Measurements from ENCODE around the gene ARHGAP4.
A peak's percentile ranks its signal among the peaks of the same experiment; 100 is the strongest.

Gene ARHGAP4

DNA sequence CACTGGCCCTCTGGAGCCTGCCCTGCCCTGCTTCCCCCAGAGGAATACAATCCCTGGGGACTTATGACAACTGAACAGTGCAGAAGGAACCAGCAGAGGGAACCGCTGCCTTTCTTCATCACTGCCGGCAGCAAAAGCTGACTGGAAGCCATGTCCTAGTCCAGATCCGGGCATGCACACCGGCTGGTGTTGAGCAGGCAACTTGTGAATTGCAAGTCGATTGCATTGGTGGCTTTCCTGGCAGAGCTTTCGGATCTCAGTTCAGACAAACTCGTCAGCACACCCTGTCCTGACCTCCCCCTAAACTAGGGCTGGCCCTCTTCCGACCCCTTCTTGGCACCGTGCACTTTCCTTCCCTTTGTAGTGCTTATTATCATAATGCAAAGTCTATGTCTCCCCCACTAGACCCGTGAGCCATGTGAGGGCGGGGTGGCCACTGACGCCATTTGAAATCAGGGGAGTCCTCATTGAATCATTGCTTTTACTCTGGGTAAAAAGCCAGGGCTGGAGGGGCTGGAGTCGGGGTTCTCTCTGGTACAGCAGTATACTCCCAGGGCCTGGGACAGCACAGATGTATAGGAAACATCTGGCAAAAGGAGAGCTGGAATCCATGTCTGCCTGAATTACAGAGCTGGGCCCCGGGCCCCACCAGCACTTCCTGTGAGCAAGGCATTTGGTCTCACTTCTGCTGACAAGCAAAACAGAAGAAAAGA, 1.8 kb downstream of the ARHGAP4 start:
- peak; percentile 98 for FAIRE-seq

DNA sequence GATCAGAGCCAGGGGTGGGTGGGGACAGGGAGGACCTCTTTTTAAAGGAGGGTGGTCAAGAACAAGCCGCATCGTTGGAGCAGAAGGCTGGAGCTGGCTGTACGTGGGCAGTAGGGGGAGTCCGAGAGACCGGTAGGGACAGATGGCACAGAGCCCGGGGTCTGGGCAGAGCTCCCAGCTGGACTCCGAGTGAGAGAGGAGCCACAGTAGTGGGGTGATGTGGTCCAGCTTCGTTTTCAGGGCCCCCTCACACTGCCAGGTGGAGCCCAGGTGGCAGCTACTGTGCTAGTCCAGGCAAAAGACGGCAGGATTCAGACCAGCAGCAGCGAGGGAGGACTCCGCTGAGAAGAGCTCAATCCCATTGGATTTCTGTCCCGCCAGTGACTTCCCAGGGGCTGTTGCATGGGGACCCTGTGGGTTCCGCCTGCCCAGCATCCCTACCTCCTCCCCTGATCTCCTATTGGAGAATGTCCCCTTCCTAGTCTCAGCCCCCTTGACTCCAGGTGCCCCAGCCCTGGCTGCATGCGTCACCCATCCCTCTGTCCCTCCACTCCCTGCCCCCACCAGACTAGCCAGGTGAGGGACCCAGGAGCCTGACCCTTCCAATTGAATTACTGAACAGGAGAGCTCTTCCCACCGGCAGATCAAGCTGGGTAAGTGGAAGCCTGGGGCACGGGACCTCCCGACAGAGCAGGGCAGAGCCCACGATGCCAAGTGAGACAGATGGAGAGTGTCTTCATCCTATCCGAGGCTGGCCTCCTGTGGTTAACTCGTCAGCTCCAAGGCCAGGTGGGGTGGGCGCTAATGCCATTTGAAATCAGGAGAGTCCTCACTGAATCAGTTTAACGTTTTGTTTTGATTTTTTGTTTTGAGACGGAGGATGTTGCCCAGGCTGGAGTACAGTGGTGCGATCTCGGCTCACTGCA, 2.9 kb downstream of the ARHGAP4 start:
- DNase-seq (ENCODE audit: insufficient read length, low spot score) (no peak), FAIRE-seq (peak; percentile 94)
- TF ChIP-seq POU2F2 (IDR thresholded peaks at IDR 0.05; ENCODE audit: low read depth, low read length) (no peak), POLR2AphosphoS5 (IDR thresholded peaks at IDR 0.05; ENCODE audit: low read depth, low read length) (no peak), PAX5 (IDR thresholded peaks at IDR 0.05; ENCODE audit: insufficient read depth, low read length, severe bottlenecking) (no peak), SPI1 (IDR thresholded peaks at IDR 0.05; ENCODE audit: low read depth, low read length) (no peak), TAF1 (IDR thresholded peaks at IDR 0.05; ENCODE audit: low read depth, low read length) (no peak), POLR2A (IDR thresholded peaks at IDR 0.05; ENCODE audit: low read depth, low read length) (no peak)

More for the DNA sequence above, 1.8 kb downstream of the ARHGAP4 start:
- TF ChIP-seq TAF1 (IDR thresholded peaks at IDR 0.05; ENCODE audit: low read depth, low read length) (no peak), SPI1 (IDR thresholded peaks at IDR 0.05; ENCODE audit: low read depth, low read length) (peak; percentile 33)
- no peak for DNase-seq (ENCODE audit: insufficient read length, low spot score)

DNA sequence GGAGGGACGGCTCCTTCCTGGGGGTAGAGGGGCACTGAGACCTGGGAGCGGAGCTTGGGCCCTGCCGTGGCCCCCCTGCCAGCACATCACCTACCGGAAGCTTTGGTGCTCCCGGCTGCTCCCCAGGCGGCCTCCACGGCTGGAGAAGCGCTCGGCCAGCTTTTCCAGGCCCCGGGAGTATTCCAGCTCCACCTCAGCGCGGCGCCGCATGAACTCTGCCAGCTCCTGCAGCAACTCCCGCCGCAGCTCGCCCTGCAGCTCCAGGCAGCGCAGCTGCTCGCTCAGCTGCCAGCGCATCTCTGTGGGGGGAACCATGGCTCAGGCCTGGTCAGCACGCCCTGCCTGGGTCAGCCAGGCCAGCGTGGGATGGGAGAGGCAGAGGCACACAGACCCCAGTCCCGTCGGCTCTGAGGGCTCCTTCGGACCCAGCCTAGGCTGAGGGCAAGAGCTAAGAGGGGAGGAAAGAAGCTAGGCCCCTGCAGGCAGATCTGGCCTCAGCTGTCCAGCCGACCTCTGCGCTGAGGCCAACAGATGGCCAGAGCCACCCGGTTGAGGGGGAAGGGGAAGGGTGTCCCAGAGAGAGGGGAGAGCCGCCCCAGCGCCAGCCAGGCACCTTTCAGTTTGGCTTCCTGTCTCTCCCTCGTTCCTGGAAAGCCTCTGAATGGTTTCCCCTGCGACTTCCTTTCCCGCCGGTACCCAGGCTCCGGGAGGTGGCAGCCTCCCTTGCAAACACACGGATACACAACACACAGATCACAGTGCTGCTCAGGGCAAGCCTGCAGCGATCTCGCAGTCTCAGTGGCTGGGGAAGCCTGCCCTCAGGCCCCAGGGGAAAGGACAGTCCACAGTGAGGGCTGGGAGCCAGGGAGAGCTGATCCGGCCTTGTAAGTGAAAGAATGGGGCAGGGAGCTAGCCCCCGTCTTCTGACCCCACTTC, 4.3 kb downstream of the ARHGAP4 start:
- peak; percentile 13 for FAIRE-seq
- DNase-seq (ENCODE audit: insufficient read length, low spot score), result no peak
- no peak for TF ChIP-seq TAF1 (IDR thresholded peaks at IDR 0.05; ENCODE audit: low read depth, low read length)
- no peak for TF ChIP-seq POLR2A (IDR thresholded peaks at IDR 0.05; ENCODE audit: low read depth, low read length)
- no peak for TF ChIP-seq SPI1 (IDR thresholded peaks at IDR 0.05; ENCODE audit: low read depth, low read length)
- no peak for TF ChIP-seq PAX5 (IDR thresholded peaks at IDR 0.05; ENCODE audit: insufficient read depth, low read length, severe bottlenecking)
- TF ChIP-seq POU2F2 (IDR thresholded peaks at IDR 0.05; ENCODE audit: low read depth, low read length), result no peak

DNA sequence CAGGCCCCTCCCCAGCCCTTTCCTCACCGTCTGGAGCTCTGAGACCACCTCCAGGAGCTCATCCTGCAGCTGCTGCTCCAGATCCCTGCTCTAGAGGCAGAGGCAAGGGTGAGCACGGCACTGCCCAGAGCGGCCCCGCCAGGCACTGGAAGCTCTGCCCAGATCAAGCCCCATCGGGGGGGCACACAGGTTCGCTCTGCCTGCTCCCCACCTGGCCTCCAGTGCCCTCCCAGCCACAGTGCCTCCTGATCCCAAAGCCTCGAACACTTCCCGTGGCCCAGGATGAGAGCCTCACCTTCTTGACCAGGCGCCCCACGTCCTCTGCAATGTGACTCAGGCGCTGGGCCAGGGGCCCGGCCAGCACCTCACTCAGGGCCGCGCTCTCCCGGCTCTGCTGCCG, 5.0 kb downstream of the ARHGAP4 start:
- no peak for TF ChIP-seq POLR2A (IDR thresholded peaks at IDR 0.05; ENCODE audit: low read depth, low read length)
- TF ChIP-seq SPI1 (IDR thresholded peaks at IDR 0.05; ENCODE audit: low read depth, low read length), result no peak
- no peak for TF ChIP-seq PAX5 (IDR thresholded peaks at IDR 0.05; ENCODE audit: insufficient read depth, low read length, severe bottlenecking)
- TF ChIP-seq POLR2AphosphoS5 (IDR thresholded peaks at IDR 0.05; ENCODE audit: low read depth, low read length), result no peak
- no peak for TF ChIP-seq TAF1 (IDR thresholded peaks at IDR 0.05; ENCODE audit: low read depth, low read length)
- TF ChIP-seq POU2F2 (IDR thresholded peaks at IDR 0.05; ENCODE audit: low read depth, low read length), result no peak
- DNase-seq (ENCODE audit: insufficient read length, low spot score) (no peak), FAIRE-seq (no peak)

DNA sequence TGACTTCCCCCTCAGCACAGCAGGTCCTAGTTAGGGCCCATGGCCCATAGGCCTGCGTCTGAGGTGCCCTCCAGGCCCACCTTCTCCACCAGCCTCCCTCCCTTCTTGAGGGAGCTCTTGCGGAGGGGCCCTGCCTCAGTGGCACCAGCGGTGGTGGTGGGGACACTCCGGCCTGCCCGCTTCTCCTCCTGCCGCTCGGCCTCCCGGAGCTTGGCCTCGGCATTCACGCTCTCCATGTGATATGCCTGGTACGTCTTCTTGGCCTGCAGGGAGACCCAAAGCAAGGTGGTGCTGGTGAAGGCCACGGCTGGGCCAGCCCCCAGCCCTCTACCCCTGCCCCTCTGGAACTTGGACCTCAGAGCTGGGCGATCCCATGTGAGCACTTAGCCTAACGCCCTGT, 5.5 kb downstream of the ARHGAP4 start:
- no peak for DNase-seq (ENCODE audit: insufficient read length, low spot score)
- TF ChIP-seq PAX5 (IDR thresholded peaks at IDR 0.05; ENCODE audit: insufficient read depth, low read length, severe bottlenecking) (no peak), POLR2AphosphoS5 (IDR thresholded peaks at IDR 0.05; ENCODE audit: low read depth, low read length) (no peak), POU2F2 (IDR thresholded peaks at IDR 0.05; ENCODE audit: low read depth, low read length) (no peak), POLR2A (IDR thresholded peaks at IDR 0.05; ENCODE audit: low read depth, low read length) (no peak), SPI1 (IDR thresholded peaks at IDR 0.05; ENCODE audit: low read depth, low read length) (no peak), TAF1 (IDR thresholded peaks at IDR 0.05; ENCODE audit: low read depth, low read length) (no peak)
- FAIRE-seq, result no peak

DNA sequence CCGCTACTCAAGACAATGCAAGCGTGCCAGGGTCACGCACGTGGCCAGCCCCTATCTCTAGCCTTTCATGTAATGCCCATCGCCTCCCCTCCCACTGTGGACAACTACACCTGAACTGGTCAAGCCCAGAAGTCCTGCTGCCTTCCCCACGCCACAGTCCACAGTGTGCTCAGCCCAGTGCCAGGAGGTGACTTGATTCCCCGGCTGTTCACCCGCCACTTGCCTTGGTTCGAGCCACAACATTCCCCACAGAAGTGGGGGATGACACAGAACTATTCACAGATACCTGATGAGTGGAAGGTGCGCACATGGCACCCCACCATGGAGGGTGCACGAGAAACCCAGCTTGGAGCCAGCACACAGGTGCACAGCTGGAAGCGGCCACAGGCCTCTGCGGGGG, 6.8 kb downstream of the ARHGAP4 start:
- TF ChIP-seq POLR2AphosphoS5 (IDR thresholded peaks at IDR 0.05; ENCODE audit: low read depth, low read length) (no peak), PAX5 (IDR thresholded peaks at IDR 0.05; ENCODE audit: insufficient read depth, low read length, severe bottlenecking) (no peak), TAF1 (IDR thresholded peaks at IDR 0.05; ENCODE audit: low read depth, low read length) (no peak), SPI1 (IDR thresholded peaks at IDR 0.05; ENCODE audit: low read depth, low read length) (no peak), POU2F2 (IDR thresholded peaks at IDR 0.05; ENCODE audit: low read depth, low read length) (no peak)
- FAIRE-seq (no peak), DNase-seq (ENCODE audit: insufficient read length, low spot score) (no peak)

DNA sequence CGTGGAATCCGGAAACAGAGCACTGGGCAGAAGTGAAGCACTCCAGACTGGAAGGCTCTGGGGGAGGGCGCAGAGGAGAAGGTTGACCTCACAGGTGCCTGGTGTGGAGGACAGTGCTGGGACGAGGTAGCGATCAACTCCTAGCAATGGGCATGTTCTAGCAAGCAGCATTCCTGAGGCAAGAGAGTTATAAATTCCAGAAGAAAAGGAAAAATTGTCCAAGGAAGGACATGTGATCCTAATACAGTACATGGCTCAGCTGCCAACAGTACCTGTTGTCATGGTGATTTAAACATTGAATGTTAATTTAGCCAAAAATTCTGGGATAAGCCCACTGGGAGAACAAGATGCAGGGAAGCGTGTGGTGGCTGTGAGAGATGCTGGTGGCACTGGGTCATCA, 8.2 kb downstream of the ARHGAP4 start:
- DNase-seq (ENCODE audit: insufficient read length, low spot score), result no peak
- TF ChIP-seq SPI1 (IDR thresholded peaks at IDR 0.05; ENCODE audit: low read depth, low read length) (no peak), TAF1 (IDR thresholded peaks at IDR 0.05; ENCODE audit: low read depth, low read length) (no peak), PAX5 (IDR thresholded peaks at IDR 0.05; ENCODE audit: insufficient read depth, low read length, severe bottlenecking) (no peak), POU2F2 (IDR thresholded peaks at IDR 0.05; ENCODE audit: low read depth, low read length) (no peak), POLR2AphosphoS5 (IDR thresholded peaks at IDR 0.05; ENCODE audit: low read depth, low read length) (no peak), POLR2A (IDR thresholded peaks at IDR 0.05; ENCODE audit: low read depth, low read length) (no peak)
- no peak for FAIRE-seq

DNA sequence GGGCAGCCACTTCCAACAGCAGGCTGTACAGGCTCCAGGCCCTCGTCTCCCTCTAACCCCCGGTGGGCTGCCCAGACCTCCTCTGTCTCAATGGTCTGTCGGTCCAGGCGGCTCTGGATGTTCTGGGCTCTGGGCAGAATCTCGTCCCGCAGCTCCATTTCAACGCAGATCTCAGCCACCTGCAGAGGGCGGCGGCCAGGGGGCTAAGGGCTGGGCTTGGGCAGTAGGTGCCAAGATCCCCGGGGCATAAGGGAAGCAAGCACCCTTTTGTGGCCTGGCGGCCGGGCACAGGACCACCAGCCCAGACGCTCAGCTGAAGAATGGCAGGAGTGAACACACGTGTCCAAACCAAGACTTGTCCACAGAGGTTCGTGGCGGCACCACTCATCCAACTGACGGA, 12.4 kb downstream of the ARHGAP4 start:
- no peak for FAIRE-seq
- no peak for TF ChIP-seq SPI1 (IDR thresholded peaks at IDR 0.05; ENCODE audit: low read depth, low read length)
- TF ChIP-seq POU2F2 (IDR thresholded peaks at IDR 0.05; ENCODE audit: low read depth, low read length), result no peak
- no peak for TF ChIP-seq PAX5 (IDR thresholded peaks at IDR 0.05; ENCODE audit: insufficient read depth, low read length, severe bottlenecking)
- TF ChIP-seq POLR2AphosphoS5 (IDR thresholded peaks at IDR 0.05; ENCODE audit: low read depth, low read length), result no peak
- no peak for TF ChIP-seq TAF1 (IDR thresholded peaks at IDR 0.05; ENCODE audit: low read depth, low read length)
- TF ChIP-seq POLR2A (IDR thresholded peaks at IDR 0.05; ENCODE audit: low read depth, low read length), result no peak
- no peak for DNase-seq (ENCODE audit: insufficient read length, low spot score)

DNA sequence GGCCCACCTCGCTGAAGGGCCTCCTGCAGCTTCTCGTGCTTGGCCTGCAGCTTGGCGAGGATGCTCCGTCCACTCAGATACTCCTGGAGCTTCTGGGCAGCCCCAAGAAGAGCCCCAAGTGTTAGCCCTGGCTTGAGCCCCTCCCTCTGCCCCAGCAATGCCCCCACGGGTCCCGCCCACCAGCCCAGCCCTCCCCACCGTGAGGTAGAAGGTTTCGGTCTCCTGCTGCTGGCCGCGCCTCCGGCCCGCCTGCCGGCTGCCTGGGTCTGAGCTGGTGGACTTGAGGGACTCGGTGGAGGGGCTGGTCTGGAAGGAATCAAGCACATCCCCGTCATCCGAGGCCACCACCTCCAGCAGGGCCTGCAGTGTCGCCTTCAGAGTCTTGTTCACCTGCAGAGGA, 12.9 kb downstream of the ARHGAP4 start:
- FAIRE-seq, result no peak
- no peak for TF ChIP-seq SPI1 (IDR thresholded peaks at IDR 0.05; ENCODE audit: low read depth, low read length)
- TF ChIP-seq POLR2A (IDR thresholded peaks at IDR 0.05; ENCODE audit: low read depth, low read length), result no peak
- no peak for TF ChIP-seq POLR2AphosphoS5 (IDR thresholded peaks at IDR 0.05; ENCODE audit: low read depth, low read length)
- TF ChIP-seq POU2F2 (IDR thresholded peaks at IDR 0.05; ENCODE audit: low read depth, low read length), result no peak
- no peak for TF ChIP-seq TAF1 (IDR thresholded peaks at IDR 0.05; ENCODE audit: low read depth, low read length)
- no peak for TF ChIP-seq PAX5 (IDR thresholded peaks at IDR 0.05; ENCODE audit: insufficient read depth, low read length, severe bottlenecking)
- DNase-seq (ENCODE audit: insufficient read length, low spot score), result no peak
